GM12891 (cell line): Measurements from ENCODE around the gene MNX1.

Experiments used
- DNase-seq: peaks from one replicate; pipeline ENCODE4 v3.0.0; 2011; ENCODE audit warnings: low spot score; ENCODE audit not compliant: insufficient read length
- FAIRE-seq: peaks from 2 replicates; lab custom pipeline; 2011; peaks lifted over from hg19 to GRCh38; lab: Jason Lieb, UNC
- PAX5 ChIP-seq: IDR thresholded peaks from 2 replicates; pipeline ENCODE4 v1.6.1; 2011; ENCODE audit warnings: low read length, moderate library complexity, mild to moderate bottlenecking; ENCODE audit not compliant: insufficient read depth, severe bottlenecking
- POLR2A ChIP-seq: IDR thresholded peaks from 2 replicates; pipeline ENCODE4 v1.6.1; 2011; ENCODE audit warnings: low read depth, low read length, control low read depth
- POLR2AphosphoS5 ChIP-seq: IDR thresholded peaks from 2 replicates; pipeline ENCODE4 v1.6.1; 2011; ENCODE audit warnings: low read depth, low read length, control low read depth
- POU2F2 ChIP-seq: IDR thresholded peaks from 2 replicates; pipeline ENCODE4 v1.6.1; 2011; ENCODE audit warnings: low read depth, mild to moderate bottlenecking, control low read depth, low read length, moderate library complexity
- SPI1 ChIP-seq: IDR thresholded peaks from 2 replicates; pipeline ENCODE4 v1.6.1; 2011; ENCODE audit warnings: low read depth, low read length, control low read depth
- TAF1 ChIP-seq: IDR thresholded peaks from 2 replicates; pipeline ENCODE4 v1.6.1; 2011; ENCODE audit warnings: low read depth, low read length, control low read depth

MNX1 gene

GRCh38 chr7:157033483-157034473 is 23.3 kb upstream of the MNX1 start:
- FAIRE-seq (no peak), DNase-seq (no peak)
- TF ChIP-seq PAX5 (no peak), POU2F2 (no peak), POLR2AphosphoS5 (no peak), SPI1 (no peak), POLR2A (no peak), TAF1 (no peak)

DNA sequence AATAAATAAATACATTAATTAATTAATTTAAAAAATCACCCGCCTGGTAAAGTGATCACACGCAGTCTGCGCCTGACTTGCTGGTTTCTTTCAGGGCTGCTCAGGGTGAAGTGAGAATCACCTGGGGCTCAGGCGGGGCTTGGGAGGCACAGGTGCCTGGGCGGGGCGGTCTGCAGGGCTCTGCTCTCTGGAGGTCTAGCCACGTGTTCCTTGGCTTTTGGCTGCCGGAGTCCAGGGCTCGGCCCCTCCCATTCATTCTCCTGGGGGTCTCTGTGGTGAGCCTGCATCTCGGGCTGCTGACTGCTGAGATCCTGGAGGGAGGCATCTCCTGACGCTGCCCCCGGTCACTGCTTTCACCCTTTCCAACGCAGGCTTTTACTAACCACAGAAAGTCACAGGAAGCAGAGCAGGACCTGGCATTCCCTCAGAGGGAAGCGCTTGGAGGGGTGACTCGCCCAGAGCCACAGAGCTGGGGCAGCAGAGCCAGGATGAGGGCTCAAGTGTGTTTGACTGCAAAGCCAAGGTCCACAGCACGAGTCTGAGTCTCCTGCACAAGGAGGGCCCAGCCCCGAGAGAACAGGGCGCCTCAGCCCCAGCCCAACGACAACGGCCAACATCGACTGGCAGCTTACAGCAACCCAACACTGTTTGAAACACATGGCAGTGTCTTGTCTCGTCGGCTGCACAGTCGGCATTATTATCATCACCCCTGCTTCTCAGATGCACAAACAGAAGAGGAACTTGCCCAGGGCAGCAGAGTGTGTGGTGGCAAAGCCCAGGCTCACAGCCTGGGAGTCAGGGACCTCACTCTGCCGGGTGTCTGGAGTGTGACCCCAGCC is 22.4 kb upstream of the MNX1 start:
- no peak for TF ChIP-seq POLR2A
- no peak for TF ChIP-seq POU2F2
- no peak for TF ChIP-seq POLR2AphosphoS5
- TF ChIP-seq SPI1, result no peak
- TF ChIP-seq TAF1, result no peak
- TF ChIP-seq PAX5, result no peak
- FAIRE-seq, result no peak
- DNase-seq, result no peak

DNA sequence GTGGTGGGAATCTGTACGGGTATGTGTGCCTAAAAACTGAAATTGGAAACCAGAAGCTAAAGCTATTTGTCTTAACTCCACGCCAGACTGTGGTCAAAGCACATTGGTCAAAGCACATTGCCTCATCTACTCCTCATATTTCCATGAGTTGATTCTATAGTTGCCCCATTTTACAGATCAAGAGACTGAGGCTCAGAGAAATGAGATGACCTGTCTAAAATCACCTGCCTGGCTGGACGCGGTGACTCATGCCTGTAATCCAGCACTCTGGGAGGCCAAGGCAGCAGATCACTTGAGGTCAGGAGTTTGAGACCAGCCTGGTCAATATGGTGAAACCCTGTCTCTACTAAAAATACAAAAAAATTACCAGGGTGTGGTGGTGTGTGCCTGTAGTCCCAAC is 21.7 kb upstream of the MNX1 start:
- TF ChIP-seq POU2F2 (no peak), POLR2AphosphoS5 (no peak), SPI1 (no peak), POLR2A (no peak), PAX5 (no peak), TAF1 (no peak)
- no peak for FAIRE-seq
- DNase-seq, result no peak

DNA sequence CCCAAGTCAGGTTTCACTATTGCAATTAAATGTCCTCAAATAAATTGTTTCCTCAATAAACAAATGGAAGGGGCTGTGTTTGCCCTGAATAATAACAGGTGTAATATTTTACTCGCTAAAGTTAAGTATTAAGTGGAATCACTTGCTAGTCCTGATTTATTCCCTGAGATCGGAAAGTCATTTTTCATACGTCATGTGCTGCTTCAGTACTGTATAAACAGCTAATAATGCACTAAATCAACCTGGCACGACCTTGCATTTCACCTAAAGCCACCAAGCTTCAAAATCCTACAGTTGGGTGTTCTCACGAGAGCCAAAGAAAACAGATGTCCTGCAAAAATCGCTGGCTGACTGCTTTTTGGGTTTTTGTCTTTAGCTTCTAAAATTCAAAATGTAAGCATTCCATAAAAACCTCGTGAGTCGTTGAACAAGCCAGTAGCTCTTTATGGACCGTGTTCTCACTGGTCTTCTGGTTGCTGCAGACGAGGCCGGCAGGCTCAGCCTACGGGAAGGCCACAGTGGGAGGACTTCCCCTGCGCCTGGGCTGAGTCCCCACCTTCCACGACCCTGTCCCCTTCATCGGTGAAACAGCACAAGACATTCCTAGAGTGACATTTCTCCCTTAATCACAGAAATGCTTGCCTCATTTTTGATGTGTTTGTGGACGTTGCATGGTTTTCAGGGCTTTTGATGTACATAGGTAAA is 17.9 kb upstream of the MNX1 start:
- TF ChIP-seq SPI1 (no peak), TAF1 (no peak), POU2F2 (no peak), POLR2AphosphoS5 (no peak), PAX5 (no peak), POLR2A (no peak)
- DNase-seq (no peak), FAIRE-seq (no peak)

DNA sequence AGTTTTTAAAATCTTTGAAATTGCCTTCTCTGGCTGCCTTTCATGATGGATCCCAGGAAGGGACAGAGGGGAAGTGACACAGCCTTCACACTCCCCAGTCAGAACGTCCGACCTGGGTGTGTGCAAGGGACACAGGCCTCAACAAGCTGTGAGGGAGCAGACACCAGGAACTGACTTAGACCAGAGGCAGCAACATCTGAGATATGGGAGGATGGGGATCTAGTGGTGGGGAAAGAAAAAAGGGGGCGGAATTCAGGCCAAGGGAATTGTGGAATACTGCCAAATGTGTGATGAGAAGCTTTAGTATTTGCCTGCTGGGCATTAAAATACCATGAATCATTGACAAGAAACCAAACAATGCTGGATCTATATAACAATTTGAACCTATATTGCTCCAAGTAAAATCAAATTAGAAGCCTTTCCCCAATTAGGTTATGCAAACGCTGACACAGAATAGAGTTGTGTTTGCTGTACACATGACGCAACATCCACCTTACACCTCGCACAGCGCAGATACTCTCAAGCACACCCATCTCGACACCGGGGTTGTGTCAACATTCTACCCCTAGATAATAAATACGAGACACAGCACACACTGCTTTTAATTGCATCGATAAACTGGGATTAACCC is 17.2 kb upstream of the MNX1 start:
- DNase-seq (no peak), FAIRE-seq (no peak)
- TF ChIP-seq POU2F2 (no peak), SPI1 (no peak), TAF1 (no peak), PAX5 (no peak), POLR2AphosphoS5 (no peak), POLR2A (no peak)

GRCh38 chr7:157024716-157025115 is 14.3 kb upstream of the MNX1 start:
- FAIRE-seq (no peak), DNase-seq (no peak)
- TF ChIP-seq POLR2AphosphoS5 (no peak), TAF1 (no peak), POU2F2 (no peak), PAX5 (no peak), SPI1 (no peak), POLR2A (no peak)

- TF ChIP-seq TAF1 (no peak), POLR2AphosphoS5 (no peak), PAX5 (no peak), POLR2A (no peak), POU2F2 (no peak), SPI1 (no peak)
- FAIRE-seq, result no peak
Measured at GRCh38 chr7:157023589-157023905, 13.1 kb upstream of the MNX1 start.

DNA sequence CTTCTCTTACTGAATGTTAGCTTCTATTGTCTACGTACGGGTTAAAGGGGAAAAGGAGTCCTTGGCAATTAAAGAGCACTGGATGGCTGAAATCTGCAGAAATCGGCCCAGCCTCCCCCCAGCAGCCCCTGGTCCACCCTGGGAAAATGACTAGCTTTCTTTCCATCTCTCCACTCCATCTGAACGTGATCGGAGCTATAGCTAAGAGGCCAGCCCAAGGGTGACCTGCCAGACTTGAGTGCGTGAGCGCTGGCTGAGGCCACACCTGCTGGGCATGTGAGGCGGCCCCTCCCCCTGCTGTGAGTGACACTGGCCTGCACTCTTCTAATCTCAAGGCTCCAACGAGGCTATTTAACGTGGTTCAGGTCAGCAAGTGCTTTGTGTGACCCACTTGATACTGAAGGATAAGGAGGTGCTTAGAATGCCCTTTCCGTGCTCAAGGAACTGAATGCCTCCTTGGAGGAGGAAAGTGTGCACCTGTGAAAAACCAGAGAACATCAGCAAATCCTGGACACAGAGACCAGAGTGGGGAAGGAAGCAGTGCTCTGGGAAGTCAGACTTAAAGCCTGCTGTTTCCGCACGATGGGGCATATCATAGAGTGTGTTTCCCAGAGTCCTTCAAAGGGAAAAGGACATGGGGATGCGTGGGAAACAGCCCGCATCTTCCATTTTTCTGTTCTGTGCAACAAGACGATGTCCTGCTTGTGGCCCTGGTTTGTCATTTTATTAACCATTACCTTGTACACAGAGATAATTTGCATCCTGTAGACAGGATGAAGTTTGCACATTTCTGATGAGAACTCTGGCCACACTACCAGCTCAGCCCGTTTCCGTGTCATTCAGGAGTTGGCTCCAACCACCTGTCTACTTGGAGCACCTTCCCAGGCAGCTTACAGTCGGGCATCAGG is 12.5 kb upstream of the MNX1 start:
- no peak for FAIRE-seq
- DNase-seq, result no peak
- no peak for TF ChIP-seq POLR2AphosphoS5
- no peak for TF ChIP-seq POLR2A
- TF ChIP-seq POU2F2, result no peak
- TF ChIP-seq TAF1, result no peak
- no peak for TF ChIP-seq PAX5
- TF ChIP-seq SPI1, result no peak

More at GRCh38 chr7:157023589-157023905, 13.1 kb upstream of the MNX1 start:
- no peak for DNase-seq
